HG03097 (cell line): ENCODE data around the gene GRAPL.
"Not testable (repeated sequence)": the region's sequence is repeated elsewhere in the genome, so short reads cannot be mapped to it uniquely, and the experiment has no call there.

Source experiments
- ATAC-seq: cut with Tn5 transposase; IDR thresholded peaks from one replicate; pipeline ENCODE4 v1.9.1; 2021; ENCODE audit not compliant: unreplicated experiment, low FRiP score

The GRAPL gene

GRCh38 chr17:19127148-19127980, at the start of gene GRAPL:
Gene GRAPL, plus strand, starts transcription at chr17:19127589. Its CDS starts 31 bp downstream, at chr17:19127620.
- ATAC-seq, result not testable (repeated sequence)

- not testable (repeated sequence) for ATAC-seq
Measured at GRCh38 chr17:19088804-19089685, 38.3 kb upstream of the GRAPL start.

GRCh38 chr17:19090058-19090772, 37.2 kb upstream of the GRAPL start:
- not testable (repeated sequence) for ATAC-seq

- ATAC-seq, result not testable (repeated sequence)
Measured at GRCh38 chr17:19092737-19093683, 34.4 kb upstream of the GRAPL start.

GRCh38 chr17:19093684-19094438, 33.5 kb upstream of the GRAPL start:
- ATAC-seq, result not testable (repeated sequence)

GRCh38 chr17:19108517-19108916, 18.9 kb upstream of the GRAPL start:
- ATAC-seq, result not testable (repeated sequence)

- peak; percentile 21 for ATAC-seq
Measured at GRCh38 chr17:19110189-19111097, 16.9 kb upstream of the GRAPL start.

- ATAC-seq, result peak; percentile 80
Measured at GRCh38 chr17:19111111-19111711, 16.2 kb upstream of the GRAPL start.

GRCh38 chr17:19111801-19112458, 15.5 kb upstream of the GRAPL start:
- not testable (repeated sequence) for ATAC-seq

GRCh38 chr17:19112459-19112826, 14.9 kb upstream of the GRAPL start:
- ATAC-seq, result not testable (repeated sequence)

GRCh38 chr17:19118695-19119094, 8.7 kb upstream of the GRAPL start:
- peak; percentile 50 for ATAC-seq

- not testable (repeated sequence) for ATAC-seq
Measured at GRCh38 chr17:19125289-19125688, 2.1 kb upstream of the GRAPL start.

- ATAC-seq, result not testable (repeated sequence)
Measured at GRCh38 chr17:19129500-19129899, 2.1 kb downstream of the GRAPL start.

- not testable (repeated sequence) for ATAC-seq
Measured at GRCh38 chr17:19131108-19131507, 3.7 kb downstream of the GRAPL start.

- ATAC-seq, result not testable (repeated sequence)
Measured at GRCh38 chr17:19131772-19132171, 4.4 kb downstream of the GRAPL start.

GRCh38 chr17:19133793-19134192, 6.4 kb downstream of the GRAPL start:
- not testable (repeated sequence) for ATAC-seq

- not testable (repeated sequence) for ATAC-seq
Measured at GRCh38 chr17:19135391-19135790, 8.0 kb downstream of the GRAPL start.
